Stimulated activated CD8-positive, alpha-beta memory T cell treated with anti-CD3 and anti-CD28 coated beads, Interleukin-12 subunit alpha, Interleukin-12 subunit beta, amount 100 ng/mL, for 4 hours (primary cell): Measurements from ENCODE around the gene DUSP10.

Experiments
- DNase-seq: peaks from one replicate; pipeline ENCODE4 v3.0.0-alpha.2; 2020; ENCODE audit warnings: low read depth

DUSP10 gene

GRCh38 chr1:221729771-221730330, 12.0 kb downstream of the DUSP10 start:
- DNase-seq: no peak

DNA sequence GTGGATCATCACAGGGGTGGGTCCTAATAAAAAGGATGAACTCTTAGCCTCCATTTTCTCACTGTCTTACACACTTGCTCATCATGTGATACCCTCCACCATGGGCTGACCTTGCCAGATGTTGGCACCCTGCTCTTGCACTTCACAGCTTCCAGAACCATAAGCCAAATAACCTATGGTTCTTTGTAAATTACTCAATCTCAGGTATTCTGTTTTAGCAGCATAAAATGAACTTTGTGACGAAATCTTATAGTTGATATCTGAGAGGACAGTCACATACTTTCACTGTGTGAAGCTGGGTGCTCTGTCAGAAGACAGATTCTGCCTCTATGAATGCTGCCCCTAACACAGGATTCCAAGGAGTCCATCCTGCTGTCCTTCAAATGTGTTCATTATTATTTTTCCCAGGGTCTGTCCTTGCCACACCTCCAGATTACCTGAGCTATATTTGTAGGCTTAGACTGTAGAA, 13.8 kb downstream of the DUSP10 start:
- DNase-seq: no peak

DNA sequence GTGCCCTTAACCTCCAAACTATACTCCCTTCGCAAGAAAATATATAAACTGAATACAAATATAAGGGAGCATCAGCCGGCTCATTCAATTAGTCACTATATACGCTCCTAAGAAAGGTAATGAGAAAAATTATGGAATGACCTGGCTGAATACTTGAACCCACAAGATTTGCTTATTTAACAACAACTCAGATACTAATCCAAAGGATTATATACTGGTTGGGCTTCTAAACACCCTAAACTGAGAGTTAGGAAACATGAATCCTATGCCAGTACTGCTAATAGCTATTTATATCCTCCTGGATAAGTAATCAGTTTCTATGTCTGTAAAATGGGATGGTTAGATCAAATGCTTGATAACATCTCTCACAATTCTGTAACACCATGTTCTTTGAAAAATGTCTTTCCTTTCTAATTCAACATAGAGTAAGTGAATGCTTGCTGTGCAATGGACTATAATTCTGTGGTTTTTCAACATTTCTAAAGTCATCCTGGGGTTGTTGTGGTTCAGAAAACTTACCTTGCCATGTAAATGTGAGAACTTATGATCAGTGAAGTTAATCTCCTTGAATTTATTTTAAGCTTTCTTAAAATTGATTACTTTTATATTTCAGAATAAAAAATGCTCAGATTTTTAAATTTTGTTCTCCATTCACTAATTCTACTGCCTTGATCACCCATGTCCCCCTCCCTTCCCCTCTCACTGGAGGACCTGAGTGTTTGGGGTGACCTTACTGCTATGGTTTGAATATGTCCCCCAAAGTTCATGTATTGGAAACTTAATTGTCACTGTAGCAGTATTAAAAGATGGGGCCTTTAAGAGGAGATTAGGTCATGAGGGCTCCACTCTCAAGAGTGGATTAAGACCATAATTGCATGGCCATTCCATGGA, 14.5 kb downstream of the DUSP10 start:
- DNase-seq: no peak

GRCh38 chr1:221725735-221726672, 15.9 kb downstream of the DUSP10 start:
- DNase-seq: no peak

GRCh38 chr1:221724931-221725605, 16.8 kb downstream of the DUSP10 start:
- DNase-seq: no peak

DNA sequence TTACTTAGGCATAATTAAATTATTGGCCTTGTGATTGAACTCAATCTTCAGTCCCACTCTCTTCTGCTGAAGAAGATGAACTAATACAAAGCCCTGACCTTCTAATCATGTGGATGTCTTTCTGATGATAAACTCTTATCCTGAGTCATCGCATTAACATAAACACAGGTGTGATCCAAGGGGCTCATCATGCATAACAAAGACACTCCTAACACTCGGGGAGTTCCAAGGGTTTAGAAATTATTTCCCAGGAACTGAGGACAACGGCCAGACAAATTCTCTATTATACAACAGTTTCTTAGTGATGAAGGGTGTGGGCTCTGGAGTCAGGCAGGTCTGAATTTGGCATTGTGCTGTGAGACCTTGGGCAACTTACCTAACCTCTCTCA, 18.0 kb downstream of the DUSP10 start:
- no peak for DNase-seq

- no peak for DNase-seq
Measured at GRCh38 chr1:221723018-221723847, 18.7 kb downstream of the DUSP10 start.

GRCh38 chr1:221722254-221723017, 19.5 kb downstream of the DUSP10 start:
- no peak for DNase-seq

DNA sequence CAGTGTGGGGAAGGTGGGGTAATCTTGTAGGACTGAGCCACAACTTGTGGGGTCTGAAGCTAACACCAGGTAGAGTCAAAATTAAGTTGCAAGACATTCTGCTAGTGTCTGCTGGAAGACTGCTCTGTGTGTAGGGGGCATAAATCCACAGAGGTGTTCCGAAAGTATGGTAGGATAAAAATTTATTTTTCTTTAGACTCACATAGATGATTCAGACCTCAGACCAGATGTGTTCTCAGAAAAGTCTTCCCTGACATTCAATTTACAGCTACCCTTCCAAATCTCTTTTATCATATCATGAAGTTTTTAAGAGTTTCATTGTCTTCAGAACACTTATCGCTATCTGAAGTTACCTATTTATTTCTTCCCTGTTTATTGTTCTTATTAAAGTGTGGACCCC, 21.3 kb downstream of the DUSP10 start:
- no peak for DNase-seq

DNA sequence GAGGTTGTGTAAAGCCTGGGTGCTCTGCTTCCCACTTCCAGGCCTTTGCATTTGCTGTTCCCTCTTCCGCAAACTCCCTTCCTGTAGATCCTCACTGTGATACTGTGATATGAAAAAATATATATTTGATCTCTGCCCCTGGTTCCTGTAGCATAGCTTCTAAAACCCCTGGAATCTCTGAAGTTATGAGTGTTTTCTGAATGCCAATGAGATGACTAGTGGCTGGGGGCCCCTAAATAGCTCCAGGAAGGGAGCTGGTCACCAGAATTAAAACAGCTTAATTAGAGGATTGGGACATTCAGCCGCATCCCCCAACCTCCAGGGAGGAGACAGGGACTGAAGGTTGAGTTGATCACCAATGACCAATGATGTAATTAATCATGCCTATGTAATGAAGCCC, 21.9 kb downstream of the DUSP10 start:
- no peak for DNase-seq

DNA sequence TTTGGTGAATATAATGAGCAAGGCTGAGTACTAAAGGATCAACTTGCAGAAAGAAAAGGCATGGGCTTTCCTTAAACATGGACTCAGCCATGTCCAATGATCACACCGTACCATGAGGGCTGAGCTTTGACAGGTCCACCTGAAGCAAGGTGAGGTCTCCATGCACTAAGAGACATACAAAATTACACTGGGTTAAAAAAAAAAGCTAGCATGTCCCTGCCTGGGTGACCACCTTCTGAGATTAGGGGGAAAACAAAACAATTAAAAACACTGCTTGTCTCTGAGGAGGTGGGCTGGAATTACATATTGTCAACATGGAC, 22.7 kb downstream of the DUSP10 start:
- DNase-seq: no peak

- no peak for DNase-seq
Measured at GRCh38 chr1:221718381-221719277, 23.3 kb downstream of the DUSP10 start.

GRCh38 chr1:221717485-221717853, 24.4 kb downstream of the DUSP10 start:
- no peak for DNase-seq

- no peak for DNase-seq
Measured at GRCh38 chr1:221716713-221717484, 25.0 kb downstream of the DUSP10 start.

- no peak for DNase-seq
Measured at GRCh38 chr1:221715321-221716169, 26.3 kb downstream of the DUSP10 start.

DNA sequence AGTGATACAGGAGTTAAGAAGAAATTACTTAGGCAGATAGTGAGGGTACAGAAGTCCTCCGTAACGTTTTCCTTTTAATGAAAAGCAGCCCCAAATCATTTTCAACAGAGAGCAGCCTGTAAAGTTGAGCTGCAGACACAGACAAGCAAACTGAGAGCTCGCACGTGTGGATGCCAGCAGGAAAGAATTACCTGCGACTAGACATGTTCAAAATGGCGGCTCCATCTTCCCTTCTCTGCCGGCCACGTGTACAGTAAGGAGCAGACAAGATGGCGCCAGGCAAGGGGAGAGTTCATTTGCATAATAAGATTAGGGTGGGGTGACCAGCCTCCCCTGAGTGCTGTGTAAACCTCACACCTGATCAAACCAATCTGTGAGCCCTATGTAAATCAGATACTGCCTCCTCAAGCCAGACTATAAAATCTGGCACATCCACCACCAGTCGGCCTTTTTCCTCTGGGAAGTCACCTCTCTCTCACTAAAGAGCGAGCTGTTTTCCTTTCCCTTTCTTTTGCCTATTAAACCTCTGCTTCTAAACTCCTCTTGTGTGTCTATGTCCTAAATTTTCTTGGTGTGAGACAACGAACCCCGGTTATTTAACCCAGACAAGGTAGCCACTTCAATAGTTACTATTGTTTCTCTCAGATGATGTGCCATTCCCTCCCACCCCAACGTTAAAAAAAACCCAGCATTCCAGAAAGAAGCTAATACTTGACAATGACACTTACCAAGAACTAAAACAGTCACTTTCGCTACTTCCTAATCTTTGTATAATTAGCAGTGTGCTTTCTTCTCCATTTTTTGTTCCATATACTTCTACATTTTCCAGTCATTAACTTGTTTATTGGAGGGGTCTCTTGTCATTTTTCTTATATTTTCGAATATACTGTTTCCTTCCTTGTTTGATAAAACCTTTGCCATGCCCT, 27.4 kb downstream of the DUSP10 start:
- no peak for DNase-seq
